Tibial nerve (tissue), 4 donors: ENCODE results near the gene IFT20. TPM values are rescaled to one million over a fixed set of nuclear protein-coding genes. Genes with fewer than 3 reads are reported as not detected.
"Not testable (repeated sequence)": the region's sequence is repeated elsewhere in the genome, so short reads cannot be mapped to it uniquely, and the experiment has no call there.

Experiments
- DNase-seq, 2 donors: peaks; one replicate each; pipeline ENCODE4 v3.0.0-alpha.2; 2019; ENCODE audit warnings: low spot score in 2 of 2
- H3K27ac ChIP-seq, 4 donors: fragments of 200-600 bp; sonication (generic) in 3 of 4; one replicate each; pipeline ENCODE4 v1.5.1; 2017 to 2019; ENCODE audit warnings: mild to moderate bottlenecking in 1 of 4
- H3K27me3 ChIP-seq, 2 donors: fragments of 200-600 bp; sonication (generic) in 1 of 2; one replicate each; pipeline versions ENCODE4 v1.5.1 to v1.6.0; 2017 to 2019
- H3K36me3 ChIP-seq, 3 donors: fragments of 200-600 bp; sonication (generic); one replicate each; pipeline ENCODE4 v1.5.1; 2018 to 2019
- H3K4me1 ChIP-seq, 4 donors: fragments of 200-600 bp; sonication (generic) in 3 of 4; one replicate each; pipeline ENCODE4 v1.5.1; 2017 to 2019
- H3K4me3 ChIP-seq, 4 donors: fragments of 200-600 bp; sonication (generic) in 3 of 4; one replicate each; pipeline ENCODE4 v1.5.1; 2017 to 2019; ENCODE audit warnings: mild to moderate bottlenecking in 1 of 4, moderate library complexity in 1 of 4
- H3K9me3 ChIP-seq, 4 donors: fragments of 200-600 bp; sonication (generic) in 3 of 4; one replicate each; pipeline ENCODE4 v1.5.1; 2017 to 2019
- CTCF ChIP-seq, 5 experiments: fragments of 200-600 bp in 3 of 5; fragments of 450-650 bp in 2 of 5; sonication (generic) in 3 of 5; IDR thresholded peaks; one replicate each; pipeline ENCODE4 v1.5.1; 2016 to 2019; ENCODE audit warnings: antibody characterized with exemption in 5 of 5, mild to moderate bottlenecking in 3 of 5, moderate library complexity in 2 of 5
- EP300 ChIP-seq, 2 donors: sonication (generic); formaldehyde crosslinking; IDR thresholded peaks; one replicate each; pipeline ENCODE4 v1.6.1; 2017; ENCODE audit warnings: antibody characterized with exemption in 2 of 2, mild to moderate bottlenecking in 1 of 2
- POLR2A ChIP-seq, 2 donors: fragments of 450-650 bp; IDR thresholded peaks; one replicate each; pipeline ENCODE4 v1.6.1; 2017; ENCODE audit warnings: antibody characterized with exemption in 2 of 2, mild to moderate bottlenecking in 2 of 2, moderate library complexity in 2 of 2
- WGBS, 2 donors: methylation state at CpG; one replicate each; pipeline ENCODE4 v1.1.5; 2018; 5-methylcytosine and 5-hydroxymethylcytosine counted together
- total RNA-seq, 4 donors: library from RNA; depleted of rRNA; stranded (reverse); fragments of >200 nt; gene quantifications; one replicate each; pipeline ENCODE4 v1.1.0, GENCODE V29; 2016

IFT20 gene
- total RNA-seq, 4 donors from 2014 or later, result 34.8 to 50.3 (median 43.9) TPM

- Histone ChIP-seq H3K9me3 (no peaks in the 10 kb centered on the region), H3K36me3 (peaks cover 12 to 81% (median 27%) of the 10 kb centered on the region in 3 donors), H3K4me3 (no peak overlapping the region), H3K27me3 (no peaks in the 10 kb centered on the region), H3K27ac (no peak overlapping the region), H3K4me1 (peaks cover 0 to 23% (median 5%) of the 10 kb centered on the region in 4 donors)
- TF ChIP-seq EP300 (IDR thresholded peaks at IDR 0.05), result no peak
- no peak for TF ChIP-seq POLR2A (IDR thresholded peaks at IDR 0.05)
- no peak for TF ChIP-seq CTCF (IDR thresholded peaks at IDR 0.05)
- no peak for DNase-seq
- 93% methylated on average over 11 of the region's 11 CpGs for WGBS, 2 donors
Observed at GRCh38 chr17:28341516-28341915, 6.2 kb upstream of the IFT20 start.

GRCh38 chr17:28340374-28340773 lies 5.1 kb upstream of the IFT20 start:
- H3K27ac ChIP-seq, result no peak overlapping the region
- 85 to 96% methylated on average over 6 of the region's 6 CpGs for WGBS, 2 donors
- no peak overlapping the region for H3K4me3 ChIP-seq
- TF ChIP-seq CTCF (IDR thresholded peaks at IDR 0.05) (no peak), EP300 (IDR thresholded peaks at IDR 0.05) (no peak), POLR2A (IDR thresholded peaks at IDR 0.05) (no peak)
- H3K36me3 ChIP-seq, result peaks cover 12 to 69% (median 21%) of the 10 kb centered on the region in 3 donors
- no peaks in the 10 kb centered on the region for H3K9me3 ChIP-seq
- H3K27me3 ChIP-seq, result no peaks in the 10 kb centered on the region
- no peak for DNase-seq
- peaks cover 0 to 30% (median 9%) of the 10 kb centered on the region in 4 donors for H3K4me1 ChIP-seq

GRCh38 chr17:28339431-28339830 lies 4.2 kb upstream of the IFT20 start:
- H3K4me1 ChIP-seq, result peaks cover 0 to 34% (median 12%) of the 10 kb centered on the region in 4 donors
- no peak overlapping the region for H3K4me3 ChIP-seq
- H3K36me3 ChIP-seq, result peaks cover 10 to 60% (median 21%) of the 10 kb centered on the region in 3 donors
- H3K9me3 ChIP-seq, result no peaks in the 10 kb centered on the region
- no peak for DNase-seq
- TF ChIP-seq EP300 (IDR thresholded peaks at IDR 0.05) (no peak), CTCF (IDR thresholded peaks at IDR 0.05) (no peak), POLR2A (IDR thresholded peaks at IDR 0.05) (no peak)
- no peak overlapping the region for H3K27ac ChIP-seq
- 87 to 93% methylated on average over 15 of the region's 15 CpGs for WGBS, 2 donors
- H3K27me3 ChIP-seq, result no peaks in the 10 kb centered on the region

- H3K4me1 ChIP-seq, result peaks cover 3 to 40% (median 17%) of the 10 kb centered on the region in 4 donors
- H3K27ac ChIP-seq, result peak overlapping the region in 1 of 4 donors; percentile 39
- not testable (repeated sequence) for H3K27me3 ChIP-seq, H3K4me3 ChIP-seq, DNase-seq, H3K9me3 ChIP-seq
- 85 to 90% methylated on average over 8 of the region's 8 CpGs for WGBS, 2 donors
- peaks cover 10 to 54% (median 17%) of the 10 kb centered on the region in 3 donors for H3K36me3 ChIP-seq
Observed at GRCh38 chr17:28338769-28339212, 3.5 kb upstream of the IFT20 start.

GRCh38 chr17:28338056-28338768 lies 2.9 kb upstream of the IFT20 start:
- Histone ChIP-seq H3K4me3 (no peak overlapping the region), H3K36me3 (peaks cover 7 to 48% (median 14%) of the 10 kb centered on the region in 3 donors), H3K27me3 (no peaks in the 10 kb centered on the region), H3K27ac (peak overlapping the region in 2 of 4 donors; percentile 39 to 43), H3K4me1 (peaks cover 3 to 46% (median 20%) of the 10 kb centered on the region in 4 donors), H3K9me3 (no peaks in the 10 kb centered on the region)
- WGBS, 2 donors, result 69% methylated on average over 5 of the region's 5 CpGs
- TF ChIP-seq CTCF (IDR thresholded peaks at IDR 0.05) (no peak), EP300 (IDR thresholded peaks at IDR 0.05) (no peak), POLR2A (IDR thresholded peaks at IDR 0.05) (no peak)
- DNase-seq, result no peak
